Thyroid gland (tissue), 4 donors: ENCODE data around the gene NPHP4.

Experiments used
- POLR2A ChIP-seq, 2 donors: fragments of 450-650 bp; IDR thresholded peaks; one replicate each; pipeline ENCODE4 v1.6.1; 2017; ENCODE audit warnings: antibody characterized with exemption in 2 of 2, mild to moderate bottlenecking in 2 of 2, moderate library complexity in 1 of 2
- TF ChIP-seq, protein P1 (sequence below), 6 experiments: fragments of 200-600 bp in 3 of 6; fragments of 450-650 bp in 3 of 6; sonication (generic) in 3 of 6; IDR thresholded peaks; one replicate each; pipeline ENCODE4 v1.5.1; 2016 to 2019; ENCODE audit warnings: antibody characterized with exemption in 6 of 6, mild to moderate bottlenecking in 2 of 6, inconsistent platforms in 1 of 6, moderate library complexity in 1 of 6

DNA sequence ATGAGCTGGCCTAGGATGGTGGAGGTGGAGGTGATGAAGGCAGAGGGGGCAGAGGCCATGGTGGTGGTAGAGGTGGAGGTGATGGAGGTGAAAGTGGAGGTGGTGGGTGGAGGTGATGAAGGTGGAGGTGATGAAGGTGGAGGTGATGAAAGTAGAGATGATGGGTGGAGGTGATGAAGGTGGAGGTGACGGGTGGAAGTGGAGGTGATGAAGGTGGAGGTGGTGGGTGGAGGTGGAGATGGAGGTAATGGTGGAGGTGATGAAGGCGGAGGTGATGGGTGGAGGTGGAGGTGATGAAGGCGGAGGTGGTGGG, 19.7 kb upstream of the NPHP4 start:
- TF ChIP-seq POLR2A (IDR thresholded peaks at IDR 0.05) = no peak
- TF ChIP-seq, protein P1, sequence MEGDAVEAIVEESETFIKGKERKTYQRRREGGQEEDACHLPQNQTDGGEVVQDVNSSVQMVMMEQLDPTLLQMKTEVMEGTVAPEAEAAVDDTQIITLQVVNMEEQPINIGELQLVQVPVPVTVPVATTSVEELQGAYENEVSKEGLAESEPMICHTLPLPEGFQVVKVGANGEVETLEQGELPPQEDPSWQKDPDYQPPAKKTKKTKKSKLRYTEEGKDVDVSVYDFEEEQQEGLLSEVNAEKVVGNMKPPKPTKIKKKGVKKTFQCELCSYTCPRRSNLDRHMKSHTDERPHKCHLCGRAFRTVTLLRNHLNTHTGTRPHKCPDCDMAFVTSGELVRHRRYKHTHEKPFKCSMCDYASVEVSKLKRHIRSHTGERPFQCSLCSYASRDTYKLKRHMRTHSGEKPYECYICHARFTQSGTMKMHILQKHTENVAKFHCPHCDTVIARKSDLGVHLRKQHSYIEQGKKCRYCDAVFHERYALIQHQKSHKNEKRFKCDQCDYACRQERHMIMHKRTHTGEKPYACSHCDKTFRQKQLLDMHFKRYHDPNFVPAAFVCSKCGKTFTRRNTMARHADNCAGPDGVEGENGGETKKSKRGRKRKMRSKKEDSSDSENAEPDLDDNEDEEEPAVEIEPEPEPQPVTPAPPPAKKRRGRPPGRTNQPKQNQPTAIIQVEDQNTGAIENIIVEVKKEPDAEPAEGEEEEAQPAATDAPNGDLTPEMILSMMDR (IDR thresholded peaks at IDR 0.05) = no peak
